Left lung (tissue), 10 donors: ENCODE data around the gene XKR7. TPM values are rescaled to one million over a fixed set of nuclear protein-coding genes. Genes with fewer than 3 reads are reported as not detected.
A peak's percentile ranks its signal among the peaks of the same experiment; 100 is the strongest.

Source experiments
- ATAC-seq: fragments of 200-7000 bp; cut with Tn5 transposase; one replicate; pipeline ENCODE4 v1.9.1; 2020; ENCODE audit warnings: moderate library complexity
- DNase-seq, 4 donors: peaks; one replicate each; pipeline ENCODE4 v3.0.0-alpha.2; 2013 to 2020
- H3K27ac ChIP-seq, 2 donors: fragments of 200-600 bp; sonication (generic) in 1 of 2; one replicate each; pipeline versions ENCODE4 v1.5.0 to v1.8.0; 2020 to 2021
- H3K27me3 ChIP-seq, 2 donors: fragments of 200-600 bp; sonication (generic) in 1 of 2; one replicate each; pipeline versions ENCODE4 v1.5.0 to v1.8.0; 2020 to 2021
- H3K36me3 ChIP-seq, 2 donors: fragments of 200-600 bp; sonication (generic) in 1 of 2; one replicate each; pipeline versions ENCODE4 v1.5.0 to v1.8.0; 2020 to 2021
- H3K4me1 ChIP-seq, 2 donors: fragments of 200-600 bp; one replicate each; pipeline ENCODE4 v1.8.0; 2021
- H3K4me3 ChIP-seq, 2 donors: fragments of 200-600 bp; sonication (generic) in 1 of 2; one replicate each; pipeline versions ENCODE4 v1.5.0 to v1.8.0; 2020 to 2021; ENCODE audit warnings: mild to moderate bottlenecking in 1 of 2
- H3K9me3 ChIP-seq, 2 donors: fragments of 200-600 bp; sonication (generic) in 1 of 2; one replicate each; pipeline versions ENCODE4 v1.5.0 to v1.8.0; 2020 to 2021
- intact Hi-C, 2 donors: fragments of 100-400 bp; cut with DNase I; formaldehyde crosslinking; loops; one replicate each; pipeline versions ENCODE4 v1.11.2 to v1.14.2; 2022
- polyA plus RNA-seq, 6 donors: library from polyadenylated mRNA; unstranded; fragments of 120-200 nt; gene quantifications; one replicate each; pipeline ENCODE4 v1.2.1, GENCODE V29; 2013; ENCODE audit not compliant: insufficient read length in 6 of 6
- total RNA-seq, 2 donors: library from RNA; stranded (reverse); fragmentation: NEBNext Ultra II Directional; extraction: Animal tissue kit (Norgen Biotek cat#: 25700); gene quantifications; one replicate each; pipeline ENCODE4 v1.2.1, GENCODE V29; 2021
- TF ChIP-seq, protein P1 (sequence below), 2 donors: fragments of 200-600 bp; sonication (generic) in 1 of 2; IDR thresholded peaks; one replicate each; pipeline versions ENCODE4 v1.5.0 to v1.8.0; 2021; ENCODE audit warnings: antibody characterized with exemption in 2 of 2
- donor health status: DM: no; HTN: yes; CAD: no.
- donor health status: DM: no; HTN: no; CAD: no.

Gene XKR7
- total and polyA plus RNA-seq, 8 donors, result 0.05 to 0.19 (median 0.07) TPM; not detected in 1

DNA sequence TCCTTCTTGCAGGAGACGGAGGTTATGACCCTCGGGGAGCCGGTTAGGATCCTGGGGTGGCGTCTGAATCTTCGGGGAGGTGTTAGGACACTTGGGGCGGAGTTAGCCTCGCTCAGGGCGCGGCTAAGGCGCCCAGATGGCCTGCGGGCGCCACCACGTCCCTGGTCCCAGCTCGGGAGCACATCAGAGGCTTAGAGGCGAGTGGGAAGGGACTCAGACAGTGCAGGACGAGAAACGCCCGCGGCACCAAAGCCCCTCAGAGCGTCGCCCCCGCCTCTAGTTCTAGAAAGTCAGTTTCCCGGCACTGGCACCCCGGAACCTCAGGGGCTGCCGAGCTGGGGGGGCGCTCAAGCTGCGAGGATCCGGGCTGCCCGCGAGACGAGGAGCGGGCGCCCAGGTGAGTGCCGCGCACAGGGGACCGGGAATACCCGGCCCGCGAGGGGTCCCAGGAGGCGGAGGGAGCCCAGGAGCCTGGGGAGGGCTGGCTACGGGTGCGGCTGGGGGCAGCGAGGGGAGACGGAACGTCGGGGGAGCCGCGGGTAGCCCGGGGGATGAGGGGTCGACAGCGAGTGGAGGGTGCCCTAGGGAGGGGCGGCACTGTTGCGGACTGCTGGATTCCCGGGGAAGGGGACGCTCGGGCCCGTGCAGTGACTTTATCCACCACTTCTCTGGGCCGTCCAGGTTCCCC lies 84.3 kb downstream of the XKR7 start, which contains the start of gene HCK:
Gene HCK, plus strand, starts transcription at position 153 of the 688 bp plus-strand sequence.
- H3K36me3 ChIP-seq, result peaks cover 0 to 7% of the 10 kb centered on the region in 2 donors
- no peaks in the 10 kb centered on the region for H3K9me3 ChIP-seq
- peak within 1 kb of the TSS; percentile 28 to 58 for H3K4me3 ChIP-seq
- peaks cover 0 to 55% of the 10 kb centered on the region in 2 donors for H3K4me1 ChIP-seq
- peak; percentile 84 for ATAC-seq
- TF ChIP-seq, protein P1, sequence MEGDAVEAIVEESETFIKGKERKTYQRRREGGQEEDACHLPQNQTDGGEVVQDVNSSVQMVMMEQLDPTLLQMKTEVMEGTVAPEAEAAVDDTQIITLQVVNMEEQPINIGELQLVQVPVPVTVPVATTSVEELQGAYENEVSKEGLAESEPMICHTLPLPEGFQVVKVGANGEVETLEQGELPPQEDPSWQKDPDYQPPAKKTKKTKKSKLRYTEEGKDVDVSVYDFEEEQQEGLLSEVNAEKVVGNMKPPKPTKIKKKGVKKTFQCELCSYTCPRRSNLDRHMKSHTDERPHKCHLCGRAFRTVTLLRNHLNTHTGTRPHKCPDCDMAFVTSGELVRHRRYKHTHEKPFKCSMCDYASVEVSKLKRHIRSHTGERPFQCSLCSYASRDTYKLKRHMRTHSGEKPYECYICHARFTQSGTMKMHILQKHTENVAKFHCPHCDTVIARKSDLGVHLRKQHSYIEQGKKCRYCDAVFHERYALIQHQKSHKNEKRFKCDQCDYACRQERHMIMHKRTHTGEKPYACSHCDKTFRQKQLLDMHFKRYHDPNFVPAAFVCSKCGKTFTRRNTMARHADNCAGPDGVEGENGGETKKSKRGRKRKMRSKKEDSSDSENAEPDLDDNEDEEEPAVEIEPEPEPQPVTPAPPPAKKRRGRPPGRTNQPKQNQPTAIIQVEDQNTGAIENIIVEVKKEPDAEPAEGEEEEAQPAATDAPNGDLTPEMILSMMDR (IDR thresholded peaks at IDR 0.05), result no peak
- peak within 1 kb of the TSS; percentile 70 to 97 for H3K27ac ChIP-seq
- DNase-seq, result peak in 2 of 4 donors; percentile 72 to 93
- intact Hi-C loops, result no loop called here
- peaks cover 30 to 56% of the 10 kb centered on the region in 2 donors for H3K27me3 ChIP-seq

GRCh38 chr20:32052778-32053362 lies 84.9 kb downstream of the XKR7 start:
- H3K4me1 ChIP-seq, result peaks cover 0 to 60% of the 10 kb centered on the region in 2 donors
- DNase-seq (peak in 2 of 4 donors; percentile 87 to 98), ATAC-seq (peak; percentile 80)
- H3K4me3 ChIP-seq, result peak overlapping the region; percentile 28 to 58
- TF ChIP-seq, protein P1 (IDR thresholded peaks at IDR 0.05), result no peak
- H3K27ac ChIP-seq, result peak overlapping the region; percentile 26 to 97
- intact Hi-C loops, result no loop called here
- peaks cover 0 to 12% of the 10 kb centered on the region in 2 donors for H3K36me3 ChIP-seq
- H3K9me3 ChIP-seq, result no peaks in the 10 kb centered on the region
- H3K27me3 ChIP-seq, result peaks cover 30 to 58% of the 10 kb centered on the region in 2 donors

Other genes starting within 250 kb of the XKR7 start
- gene BCL2L1, start 245.3 kb upstream of the XKR7 start, total RNA-seq, result 100 to 1,000 TPM; 122 to 181 TPM
- gene BCL2L1, start 245.3 kb upstream of the XKR7 start, polyA plus RNA-seq, result 10 to 100 TPM; 43.3 to 60.5 (median 54.4) TPM
- gene TPX2, start 228.9 kb upstream of the XKR7 start, total RNA-seq, result 10 to 100 TPM in 1 of 2 donors, 1 to 10 TPM in 1; 5.1 to 16.5 TPM
- 10 to 100 TPM; 35.3 to 89.9 (median 47.8) TPM for gene TPX2, start 228.9 kb upstream of the XKR7 start, polyA plus RNA-seq
- gene MYLK2, start 148.8 kb upstream of the XKR7 start, total RNA-seq, result not detected
- 1 to 10 TPM in 3 of 6 donors, under 1 TPM in 3; 0.53 to 1.9 (median 1.0) TPM for gene MYLK2, start 148.8 kb upstream of the XKR7 start, polyA plus RNA-seq
- 1 to 10 TPM; 2.5 to 2.9 TPM for gene FOXS1, start 122.5 kb upstream of the XKR7 start, total RNA-seq
- gene FOXS1, start 122.5 kb upstream of the XKR7 start, polyA plus RNA-seq, result 1 to 10 TPM; 4.8 to 8.2 (median 6.2) TPM
- 1 to 10 TPM in 1 of 2 donors, under 1 TPM in 1; 0.82 to 1.1 TPM for gene DUSP15, start 97.6 kb upstream of the XKR7 start, total RNA-seq
- gene DUSP15, start 97.6 kb upstream of the XKR7 start, polyA plus RNA-seq, result 10 to 100 TPM in 4 of 6 donors, 1 to 10 TPM in 2; 8.5 to 13.1 (median 10.3) TPM
- 1 to 10 TPM in 1 of 2 donors, under 1 TPM in 1; 0.20 to 1.3 TPM for gene TTLL9, start 97.5 kb upstream of the XKR7 start, total RNA-seq
- gene TTLL9, start 97.5 kb upstream of the XKR7 start, polyA plus RNA-seq, result 1 to 10 TPM; 2.0 to 6.2 (median 3.6) TPM
- gene PDRG1, start 16.1 kb upstream of the XKR7 start, total RNA-seq, result 10 to 100 TPM in 1 of 2 donors, 1 to 10 TPM in 1; 9.1 to 10.5 TPM
- 10 to 100 TPM; 15.2 to 19.1 (median 17.0) TPM for gene PDRG1, start 16.1 kb upstream of the XKR7 start, polyA plus RNA-seq
- gene CCM2L, start 42.3 kb downstream of the XKR7 start, total RNA-seq, result 10 to 100 TPM in 1 of 2 donors, 1 to 10 TPM in 1; 6.8 to 13.5 TPM
- gene CCM2L, start 42.3 kb downstream of the XKR7 start, polyA plus RNA-seq, result 10 to 100 TPM; 11.6 to 16.5 (median 13.3) TPM
- 100 to 1,000 TPM in 1 of 2 donors, 10 to 100 TPM in 1; 30.8 to 110 TPM for gene HCK, start 84.1 kb downstream of the XKR7 start, total RNA-seq
- 1 to 10 TPM; 3.0 to 5.4 (median 4.4) TPM for gene HCK, start 84.1 kb downstream of the XKR7 start, polyA plus RNA-seq
- 10 to 100 TPM; 56.2 to 59.1 TPM for gene TM9SF4, start 141.6 kb downstream of the XKR7 start, total RNA-seq
- gene TM9SF4, start 141.6 kb downstream of the XKR7 start, polyA plus RNA-seq, result 10 to 100 TPM; 57.4 to 63.5 (median 61.4) TPM
- gene PLAGL2, start 239.6 kb downstream of the XKR7 start, total RNA-seq, result 10 to 100 TPM; 12.6 to 14.5 TPM
- gene PLAGL2, start 239.6 kb downstream of the XKR7 start, polyA plus RNA-seq, result 10 to 100 TPM; 22.6 to 28.0 (median 26.8) TPM
- gene POFUT1, start 239.7 kb downstream of the XKR7 start, total RNA-seq, result 10 to 100 TPM; 29.2 to 36.2 TPM
- 10 to 100 TPM; 34.3 to 42.2 (median 37.2) TPM for gene POFUT1, start 239.7 kb downstream of the XKR7 start, polyA plus RNA-seq